Muscle of leg (tissue), 11 donors: Measurements from ENCODE around the gene NAGK. TPM values are rescaled to one million over a fixed set of nuclear protein-coding genes. Genes with fewer than 3 reads are reported as not detected.

ENCODE experiments used
- DNase-seq: peaks from one replicate; pipeline ENCODE4 v3.0.0; 2013
- H3K27ac ChIP-seq: one replicate; pipeline ENCODE4 v1.5.1; 2013; ENCODE audit warnings: mild to moderate bottlenecking, low read length, control low read depth
- H3K27me3 ChIP-seq: one replicate; pipeline ENCODE4 v1.6.1; 2013; ENCODE audit warnings: low read length; ENCODE audit not compliant: control insufficient read depth, insufficient read depth
- H3K36me3 ChIP-seq: one replicate; pipeline ENCODE4 v1.6.1; 2013; ENCODE audit warnings: low read length; ENCODE audit not compliant: control insufficient read depth, insufficient read depth
- H3K4me1 ChIP-seq: one replicate; pipeline ENCODE4 v1.6.1; 2013; ENCODE audit warnings: low read length; ENCODE audit not compliant: control insufficient read depth, insufficient read depth
- H3K4me3 ChIP-seq: one replicate; pipeline ENCODE4 v1.5.1; 2013; ENCODE audit warnings: low read length, control low read depth
- H3K9me3 ChIP-seq: replicated peaks from 2 replicates; pipeline ENCODE4 v1.6.1; 2013; ENCODE audit warnings: low read depth, low read length; ENCODE audit not compliant: control insufficient read depth
- WGBS: methylation state at CpG from one replicate; pipeline ENCODE4 v1.1.5; 2013; ENCODE audit warnings: missing lambda C conversion rate; ENCODE audit not compliant: insufficient coverage; 5-methylcytosine and 5-hydroxymethylcytosine counted together
- polyA plus RNA-seq, 8 donors: library from polyadenylated mRNA; unstranded; fragments of 120-200 nt; gene quantifications; one replicate each; pipeline versions ENCODE4 v1.2.1 to v1.2.3, GENCODE V29; 2013; ENCODE audit warnings: inconsistent platforms in 1 of 8, low replicate concordance in 1 of 8; ENCODE audit not compliant: insufficient read length in 8 of 8, insufficient read depth in 1 of 8
- total RNA-seq: library from RNA; stranded (reverse); fragments of 120-200 nt; gene quantifications from one replicate; pipeline ENCODE4 v1.2.4, GENCODE V29; 2013

NAGK gene
- total and polyA plus RNA-seq, 9 donors = 65.3 to 84.8 (median 74.0) TPM

DNA sequence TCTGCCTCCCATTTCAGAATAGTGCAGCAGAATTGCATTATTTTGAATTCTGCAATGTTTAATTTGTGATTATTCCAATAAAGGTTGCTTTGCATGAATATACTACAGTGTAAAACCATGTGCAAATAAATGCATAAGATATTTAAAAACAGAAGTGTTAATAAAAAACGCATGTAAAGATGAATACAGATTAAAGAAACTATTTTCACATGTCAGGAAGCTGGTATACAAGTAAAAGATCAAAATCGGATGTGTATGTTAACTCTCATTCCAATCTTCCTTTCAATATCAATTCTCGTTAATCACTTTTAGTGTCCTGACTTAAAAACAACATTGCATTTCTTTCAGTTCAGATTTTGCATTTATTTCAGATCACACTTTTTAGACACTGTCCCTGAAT, 58.5 kb downstream of the NAGK start:
- no peak overlapping the region for H3K27ac ChIP-seq
- no peak overlapping the region for H3K4me3 ChIP-seq
- H3K4me1 ChIP-seq = peaks cover 8% of the 10 kb centered on the region
- no peak for DNase-seq
- H3K36me3 ChIP-seq = peaks cover 7% of the 10 kb centered on the region
- no CpG with 5 or more reads among the region's 3 CpGs for WGBS
- no peaks in the 10 kb centered on the region for H3K9me3 ChIP-seq
- no peaks in the 10 kb centered on the region for H3K27me3 ChIP-seq

Other genes starting within 250 kb of the NAGK start
- 0.09 TPM for gene CLEC4F, start 248.0 kb upstream of the NAGK start, total RNA-seq
- gene CLEC4F, start 248.0 kb upstream of the NAGK start, polyA plus RNA-seq = under 1 TPM in 7 of 8 donors, not detected in 1; 0.06 to 0.53 (median 0.15) TPM
- gene CD207, start 232.8 kb upstream of the NAGK start, total RNA-seq = 0.13 TPM
- under 1 TPM in 5 of 8 donors, not detected in 3; 0.06 to 0.69 (median 0.11) TPM for gene CD207, start 232.8 kb upstream of the NAGK start, polyA plus RNA-seq
- 1.7 TPM for gene VAX2, start 168.1 kb upstream of the NAGK start, total RNA-seq
- gene VAX2, start 168.1 kb upstream of the NAGK start, polyA plus RNA-seq = 1 to 10 TPM; 1.6 to 4.0 (median 3.1) TPM
- gene ATP6V1B1, start 132.7 kb upstream of the NAGK start, total RNA-seq = 0.62 TPM
- gene ATP6V1B1, start 132.7 kb upstream of the NAGK start, polyA plus RNA-seq = 1 to 10 TPM in 3 of 8 donors, under 1 TPM in 5; 0.30 to 2.7 (median 0.89) TPM
- gene ANKRD53, start 90.0 kb upstream of the NAGK start, total RNA-seq = 0.80 TPM
- gene ANKRD53, start 90.0 kb upstream of the NAGK start, polyA plus RNA-seq = 1 to 10 TPM in 5 of 8 donors, under 1 TPM in 3; 0.72 to 2.0 (median 1.1) TPM
- 16.0 TPM for gene TEX261, start 73.8 kb upstream of the NAGK start, total RNA-seq
- 10 to 100 TPM; 33.5 to 41.8 (median 36.9) TPM for gene TEX261, start 73.8 kb upstream of the NAGK start, polyA plus RNA-seq
- 32.8 TPM for gene MCEE, start 61.6 kb downstream of the NAGK start, total RNA-seq
- gene MCEE, start 61.6 kb downstream of the NAGK start, polyA plus RNA-seq = 10 to 100 TPM; 19.9 to 27.5 (median 23.3) TPM
- gene MPHOSPH10, start 62.0 kb downstream of the NAGK start, total RNA-seq = 21.3 TPM
- 10 to 100 TPM; 28.9 to 38.3 (median 32.8) TPM for gene MPHOSPH10, start 62.0 kb downstream of the NAGK start, polyA plus RNA-seq
- 5.9 TPM for gene PAIP2B, start 158.5 kb downstream of the NAGK start, total RNA-seq
- gene PAIP2B, start 158.5 kb downstream of the NAGK start, polyA plus RNA-seq = 1 to 10 TPM; 3.3 to 6.2 (median 4.0) TPM